IMR-90 (cell line): ENCODE results near the gene CTSS. TPM values are rescaled to one million over a fixed set of nuclear protein-coding genes. Genes with fewer than 3 reads are reported as not detected.
"Not testable (repeated sequence)": the region's sequence is repeated elsewhere in the genome, so short reads cannot be mapped to it uniquely, and the experiment has no call there.

Source experiments
- ATAC-seq: fragments of 200-7000 bp; cut with Tn5 transposase; 2 replicates; pipeline ENCODE4 v1.9.1; 2020; ENCODE audit warnings: low read depth, mild to moderate bottlenecking, moderate library complexity
- BruUV-seq: library from RNA; stranded (reverse); fragments of 400-500 nt; replicated peaks from 2 replicates; lab custom pipeline; 2021; lab: Mats Ljungman, UMichigan
- CTCF ChIA-PET: fragments of 300-600 bp; formaldehyde crosslinking; extraction: SDS; loops from one replicate; lab custom pipeline; 2021; ENCODE audit warnings: antibody characterized with exemption; lab: Yijun Ruan, JAX
- POLR2A ChIA-PET: fragments of 300-600 bp; sonication (Branson Sonifier 250); formaldehyde crosslinking; loops from one replicate; lab custom pipeline; 2022; ENCODE audit warnings: antibody characterized with exemption; ENCODE audit not compliant: unreplicated experiment; lab: Charles Lee
- DNase-seq: peaks from one replicate; pipeline ENCODE4 v3.0.0; 2013
- H2AFZ ChIP-seq: replicated peaks from 2 replicates; pipeline ENCODE3; 2013; ENCODE audit warnings: low read length, mild to moderate bottlenecking; ENCODE audit not compliant: poor library complexity
- H2AK5ac ChIP-seq: 2 replicates; pipeline ENCODE4 v1.6.1; 2013; ENCODE audit warnings: low read depth, low read length, inconsistent platforms
- H2AK9ac ChIP-seq: replicated peaks from 2 replicates; pipeline ENCODE3; 2013; ENCODE audit warnings: mild to moderate bottlenecking, low read depth, low read length, moderate library complexity; ENCODE audit not compliant: poor library complexity
- H2BK120ac ChIP-seq: 2 replicates; pipeline ENCODE4 v1.6.1; 2013; ENCODE audit warnings: low read depth, low read length, inconsistent platforms
- H2BK15ac ChIP-seq: 3 replicates; pipeline ENCODE4 v1.6.1; 2013; ENCODE audit warnings: low read depth, low read length, inconsistent platforms
- H2BK20ac ChIP-seq: 2 replicates; pipeline ENCODE4 v1.6.1; 2013; ENCODE audit warnings: low read depth, mild to moderate bottlenecking, inconsistent platforms, low read length, moderate library complexity
- H2BK5ac ChIP-seq: 2 replicates; pipeline ENCODE4 v1.6.1; 2013; ENCODE audit warnings: mild to moderate bottlenecking, low read depth, low read length, inconsistent platforms; ENCODE audit not compliant: poor library complexity, severe bottlenecking
- H3K14ac ChIP-seq: replicated peaks from 2 replicates; pipeline ENCODE4 v1.6.1; 2013; ENCODE audit warnings: low read depth, low read length, inconsistent platforms
- H3K18ac ChIP-seq: 2 replicates; pipeline ENCODE4 v1.6.1; 2013; ENCODE audit warnings: low read depth, low read length, control low read depth
- H3K23ac ChIP-seq: 2 replicates; pipeline ENCODE4 v1.6.1; 2013; ENCODE audit warnings: low read depth, low read length, inconsistent platforms
- H3K27ac ChIP-seq: 2 replicates; pipeline ENCODE4 v1.5.1; 2013; ENCODE audit warnings: mild to moderate bottlenecking, control low read depth, low read length; ENCODE audit not compliant: insufficient read depth
- H3K27me3 ChIP-seq: 2 replicates; pipeline ENCODE4 v1.6.1; 2013; ENCODE audit warnings: low read length; ENCODE audit not compliant: control insufficient read depth, insufficient read depth
- H3K36me3 ChIP-seq: 2 replicates; pipeline ENCODE4 v1.6.1; 2013; ENCODE audit warnings: low read length, mixed read lengths; ENCODE audit not compliant: control insufficient read depth, insufficient read depth
- H3K4ac ChIP-seq: 2 replicates; pipeline ENCODE4 v1.6.1; 2013; ENCODE audit warnings: low read depth, low read length, inconsistent platforms
- H3K4me1 ChIP-seq: 2 replicates; pipeline ENCODE4 v1.6.1; 2013; ENCODE audit warnings: low read length, mixed read lengths; ENCODE audit not compliant: control insufficient read depth, insufficient read depth
- H3K4me2 ChIP-seq: 2 replicates; pipeline ENCODE4 v1.6.1; 2013; ENCODE audit warnings: low read depth, mild to moderate bottlenecking, control low read depth, low read length, moderate library complexity
- H3K4me3 ChIP-seq: 2 replicates; pipeline ENCODE4 v1.5.1; 2013; ENCODE audit warnings: low read depth, mild to moderate bottlenecking, control low read depth, low read length, moderate library complexity; ENCODE audit not compliant: insufficient read depth
- H3K56ac ChIP-seq: 2 replicates; pipeline ENCODE4 v1.6.1; 2013; ENCODE audit warnings: low read length, inconsistent platforms; ENCODE audit not compliant: insufficient read depth; ENCODE audit errors: extremely low read depth
- H3K79me1 ChIP-seq, 2 experiments: 2 replicates each; pipeline ENCODE4 v1.6.1; 2013; ENCODE audit warnings: low read length in 2 of 2, inconsistent platforms in 1 of 2, low read depth in 1 of 2
- H3K9ac ChIP-seq: 2 replicates; pipeline ENCODE4 v1.6.1; 2013; ENCODE audit warnings: low read depth, low read length, control low read depth
- H3K9me1 ChIP-seq: 2 replicates; pipeline ENCODE4 v1.6.1; 2013; ENCODE audit warnings: low read length, inconsistent platforms; ENCODE audit not compliant: insufficient read depth
- H3K9me3 ChIP-seq: 2 replicates; pipeline ENCODE4 v1.6.1; 2013; ENCODE audit warnings: low read length; ENCODE audit not compliant: control insufficient read depth, insufficient read depth
- H4K20me1 ChIP-seq: 2 replicates; pipeline ENCODE4 v1.6.1; 2013; ENCODE audit warnings: low read length, inconsistent platforms; ENCODE audit not compliant: insufficient read depth
- H4K5ac ChIP-seq: 2 replicates; pipeline ENCODE4 v1.6.1; 2013; ENCODE audit warnings: mild to moderate bottlenecking, low read depth, low read length, control low read depth
- H4K8ac ChIP-seq, 2 experiments: 2 replicates each; pipeline ENCODE4 v1.6.1; 2013; ENCODE audit warnings: low read depth in 2 of 2, low read length in 2 of 2, control low read depth in 1 of 2, inconsistent platforms in 1 of 2
- H4K91ac ChIP-seq: 2 replicates; pipeline ENCODE4 v1.6.1; 2013; ENCODE audit warnings: low read depth, low read length, inconsistent platforms; ENCODE audit not compliant: insufficient read depth
- WGBS, 2 experiments: methylation state at CpG; one replicate each; pipeline versions ENCODE4 v1.1.5 to v1.1.7; 2013; ENCODE audit warnings: missing lambda C conversion rate in 2 of 2; ENCODE audit not compliant: insufficient read length in 1 of 2; ENCODE audit errors: extremely low coverage in 2 of 2; 5-methylcytosine and 5-hydroxymethylcytosine counted together
- dilution Hi-C: fragments of 300-500 bp; cut with HindIII; formaldehyde crosslinking; loops from one replicate; pipeline ENCODE4 v1.14.3; 2018; ENCODE audit warnings: low sequenced_read_pairs; ENCODE audit not compliant: unreplicated experiment
- in situ Hi-C: fragments of 300-500 bp; cut with MboI; formaldehyde crosslinking; loops from 3 replicates; pipeline ENCODE4 v1.14.3; 2019; ENCODE audit warnings: low sequenced_read_pairs, inconsistent platforms, mixed read lengths
- intact Hi-C: fragments of 100-400 bp; cut with micrococcal nuclease; formaldehyde crosslinking; loops from 2 replicates; pipeline ENCODE4 v1.10.0; 2022
- polyA plus RNA-seq, 3 experiments: library from polyadenylated mRNA; depleted of rRNA; stranded (reverse); fragments of >200 nt; gene quantifications; 2 replicates each; pipeline ENCODE4 v1.2.3, GENCODE V29; 2012; ENCODE audit warnings: low replicate concordance in 1 of 3
- total RNA-seq: library from RNA; depleted of rRNA; stranded (reverse); fragments of >200 nt; gene quantifications from 2 replicates; pipeline ENCODE4 v1.2.3, GENCODE V29; 2012

CTSS gene
- total and polyA plus RNA-seq, 2 of the 4 experiments (the other 2 are of a cell fraction): 0.18 to 0.48 TPM

GRCh38 chr1:150709031-150709430, 56.5 kb downstream of the CTSS start:
- H2AFZ ChIP-seq, H2BK20ac ChIP-seq, H3K18ac ChIP-seq, H3K9me1 ChIP-seq, H2BK120ac ChIP-seq, H3K56ac ChIP-seq, H2BK5ac ChIP-seq, intact Hi-C loops, H4K20me1 ChIP-seq, H3K27me3 ChIP-seq, H3K14ac ChIP-seq, H3K79me1 ChIP-seq, H3K4me1 ChIP-seq, H2AK9ac ChIP-seq, H3K36me3 ChIP-seq, in situ Hi-C loops, H3K27ac ChIP-seq, H4K8ac ChIP-seq, ATAC-seq, H3K9ac ChIP-seq, H3K4me2 ChIP-seq, BruUV-seq, H2BK15ac ChIP-seq, H3K4me3 ChIP-seq, POLR2A ChIA-PET, H4K91ac ChIP-seq, dilution Hi-C loops, H4K5ac ChIP-seq, H3K4ac ChIP-seq, H3K23ac ChIP-seq, H2AK5ac ChIP-seq, DNase-seq, H3K9me3 ChIP-seq: not testable (repeated sequence)
- CTCF ChIA-PET: interaction anchor here (1.2 kb wide), 1 partner anchor 16 kb away, joined by 3 read pairs; no protein-coding TSS in a partner anchor
- no CpG with 5 or more reads among the region's 1 CpG for WGBS, 2 experiments
